ENCODE data around the gene OLFML2A.

The OLFML2A gene

DNA sequence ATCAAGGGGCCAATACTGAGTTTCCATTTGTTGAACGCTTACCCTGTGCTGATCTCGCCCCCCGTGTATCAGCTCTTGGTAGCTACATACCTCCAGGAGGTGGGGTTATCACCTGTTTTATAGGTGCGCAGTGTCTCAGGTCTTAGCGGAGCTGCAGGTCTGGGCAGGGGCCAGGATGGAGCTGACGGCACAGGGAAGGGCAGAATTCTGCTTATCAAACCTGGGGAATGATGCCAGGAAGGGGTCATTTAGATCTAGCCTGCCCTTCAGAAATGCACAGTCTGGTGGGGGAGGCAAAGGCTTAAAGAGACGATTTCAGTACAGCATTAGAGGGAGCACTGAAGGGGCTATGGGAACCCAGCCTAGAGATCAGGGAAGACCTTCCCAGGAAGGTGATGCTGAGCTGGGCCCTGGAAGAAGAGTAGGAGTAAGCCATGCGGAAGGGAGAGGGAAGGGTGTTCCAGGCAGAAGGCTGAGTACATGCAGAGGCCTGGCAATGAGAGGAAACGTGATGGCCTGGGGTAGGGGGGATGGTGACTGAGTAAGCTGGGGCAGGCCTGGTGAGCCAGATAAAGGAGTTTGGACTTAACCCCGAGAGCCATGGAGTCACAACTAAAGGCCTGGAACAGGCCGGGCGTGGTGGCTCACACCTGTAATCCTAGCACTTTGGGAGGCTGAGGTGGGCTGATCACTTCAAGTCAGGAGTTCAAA, 31.5 kb downstream of the OLFML2A start:
- no peaks in the 10 kb centered on the region for H3F3A ChIP-seq (ENCODE audit: insufficient read depth)
- H3K9me2 ChIP-seq (replicated peaks; ENCODE audit: insufficient read depth, low read length), result no peaks in the 10 kb centered on the region
- no peak overlapping the region for H3K27ac ChIP-seq (ENCODE audit: low read depth, low read length)
- TF ChIP-seq, protein P1, sequence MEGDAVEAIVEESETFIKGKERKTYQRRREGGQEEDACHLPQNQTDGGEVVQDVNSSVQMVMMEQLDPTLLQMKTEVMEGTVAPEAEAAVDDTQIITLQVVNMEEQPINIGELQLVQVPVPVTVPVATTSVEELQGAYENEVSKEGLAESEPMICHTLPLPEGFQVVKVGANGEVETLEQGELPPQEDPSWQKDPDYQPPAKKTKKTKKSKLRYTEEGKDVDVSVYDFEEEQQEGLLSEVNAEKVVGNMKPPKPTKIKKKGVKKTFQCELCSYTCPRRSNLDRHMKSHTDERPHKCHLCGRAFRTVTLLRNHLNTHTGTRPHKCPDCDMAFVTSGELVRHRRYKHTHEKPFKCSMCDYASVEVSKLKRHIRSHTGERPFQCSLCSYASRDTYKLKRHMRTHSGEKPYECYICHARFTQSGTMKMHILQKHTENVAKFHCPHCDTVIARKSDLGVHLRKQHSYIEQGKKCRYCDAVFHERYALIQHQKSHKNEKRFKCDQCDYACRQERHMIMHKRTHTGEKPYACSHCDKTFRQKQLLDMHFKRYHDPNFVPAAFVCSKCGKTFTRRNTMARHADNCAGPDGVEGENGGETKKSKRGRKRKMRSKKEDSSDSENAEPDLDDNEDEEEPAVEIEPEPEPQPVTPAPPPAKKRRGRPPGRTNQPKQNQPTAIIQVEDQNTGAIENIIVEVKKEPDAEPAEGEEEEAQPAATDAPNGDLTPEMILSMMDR (IDR thresholded peaks at IDR 0.05; ENCODE audit: insufficient read depth, low read length, poor library complexity, severe bottlenecking), result no peak
- no peak for TF ChIP-seq EZH2phosphoT487 (conservative IDR thresholded peaks at IDR 0.05; ENCODE audit: low read length)
- H3K36me3 ChIP-seq (ENCODE audit: low read length), result no peaks in the 10 kb centered on the region
- H3K9ac ChIP-seq (ENCODE audit: low read length), result no peak overlapping the region
- no peaks in the 10 kb centered on the region for H4K20me1 ChIP-seq (ENCODE audit: low read depth, low read length)
- H3K79me2 ChIP-seq (ENCODE audit: insufficient read depth, low read length), result no peaks in the 10 kb centered on the region
- no peaks in the 10 kb centered on the region for H3K27me3 ChIP-seq (ENCODE audit: low read length)
- H3K4me2 ChIP-seq (ENCODE audit: low read depth, low read length, poor library complexity, severe bottlenecking), result no peak overlapping the region
- H3K4me3 ChIP-seq (ENCODE audit: insufficient read depth, low read length, poor library complexity, severe bottlenecking), result no peak overlapping the region
- H3K9me3 ChIP-seq (ENCODE audit: insufficient read depth, low read length), result no peaks in the 10 kb centered on the region
- no peak overlapping the region for H2AFZ ChIP-seq (ENCODE audit: low read depth, low read length, severe bottlenecking)

DNA sequence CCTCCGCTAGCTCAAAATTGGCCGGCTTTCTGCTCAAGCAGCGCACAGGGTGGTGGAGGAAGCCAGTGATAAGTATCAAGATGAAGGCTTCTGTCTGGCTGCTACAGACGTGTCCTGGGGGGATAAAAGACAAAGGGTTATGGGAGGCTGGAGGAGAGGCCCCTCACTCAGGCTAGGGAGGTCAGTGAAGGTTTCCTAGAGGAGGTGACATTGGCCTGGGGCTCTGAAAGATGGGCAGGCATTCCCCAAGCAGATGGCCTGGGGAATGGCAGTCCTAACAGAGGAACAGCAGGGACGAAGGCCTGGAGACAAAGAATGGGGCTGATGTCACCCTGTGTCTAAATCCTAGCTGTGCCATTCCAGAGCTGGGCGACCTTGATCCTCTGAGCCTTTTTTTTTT, 32.3 kb downstream of the OLFML2A start:
- Histone ChIP-seq H3K4me3 (ENCODE audit: insufficient read depth, low read length, poor library complexity, severe bottlenecking) (no peak overlapping the region), H3F3A (ENCODE audit: insufficient read depth) (no peaks in the 10 kb centered on the region), H3K9me2 (replicated peaks; ENCODE audit: insufficient read depth, low read length) (no peaks in the 10 kb centered on the region), H3K4me2 (ENCODE audit: low read depth, low read length, poor library complexity, severe bottlenecking) (no peak overlapping the region), H4K20me1 (ENCODE audit: low read depth, low read length) (no peaks in the 10 kb centered on the region), H3K36me3 (ENCODE audit: low read length) (no peaks in the 10 kb centered on the region), H3K27me3 (ENCODE audit: low read length) (no peaks in the 10 kb centered on the region), H3K9me3 (ENCODE audit: insufficient read depth, low read length) (no peaks in the 10 kb centered on the region), H2AFZ (ENCODE audit: low read depth, low read length, severe bottlenecking) (no peak overlapping the region), H3K79me2 (ENCODE audit: insufficient read depth, low read length) (no peaks in the 10 kb centered on the region), H3K27ac (ENCODE audit: low read depth, low read length) (no peak overlapping the region), H3K9ac (ENCODE audit: low read length) (no peak overlapping the region)
- TF ChIP-seq, protein P1 (IDR thresholded peaks at IDR 0.05; ENCODE audit: insufficient read depth, low read length, poor library complexity, severe bottlenecking), result no peak
- no peak for TF ChIP-seq EZH2phosphoT487 (conservative IDR thresholded peaks at IDR 0.05; ENCODE audit: low read length)

DNA sequence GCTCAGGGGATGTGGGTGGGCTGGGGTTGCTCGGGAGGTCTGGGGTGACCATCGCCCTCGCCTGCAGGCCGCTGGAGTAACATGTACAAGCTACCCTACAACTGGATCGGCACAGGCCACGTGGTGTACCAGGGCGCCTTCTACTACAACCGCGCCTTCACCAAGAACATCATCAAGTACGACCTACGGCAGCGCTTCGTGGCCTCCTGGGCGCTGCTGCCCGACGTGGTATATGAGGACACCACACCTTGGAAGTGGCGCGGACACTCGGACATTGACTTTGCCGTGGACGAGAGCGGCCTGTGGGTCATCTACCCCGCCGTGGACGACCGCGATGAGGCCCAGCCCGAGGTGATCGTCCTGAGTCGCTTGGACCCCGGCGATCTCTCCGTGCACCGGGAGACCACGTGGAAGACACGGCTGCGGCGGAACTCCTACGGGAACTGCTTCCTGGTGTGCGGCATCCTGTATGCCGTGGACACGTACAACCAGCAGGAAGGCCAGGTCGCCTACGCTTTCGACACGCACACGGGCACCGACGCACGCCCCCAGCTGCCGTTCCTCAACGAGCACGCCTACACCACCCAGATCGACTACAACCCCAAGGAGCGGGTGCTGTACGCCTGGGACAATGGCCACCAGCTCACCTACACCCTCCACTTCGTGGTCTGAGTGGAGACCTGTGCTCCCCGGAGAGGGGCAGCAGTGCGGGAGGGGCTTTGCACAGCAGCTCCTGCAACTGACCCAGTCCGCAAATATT, 33.0 kb downstream of the OLFML2A start:
- no peak overlapping the region for H2AFZ ChIP-seq (ENCODE audit: low read depth, low read length, severe bottlenecking)
- H3K27me3 ChIP-seq (ENCODE audit: low read length), result no peaks in the 10 kb centered on the region
- H3K4me2 ChIP-seq (ENCODE audit: low read depth, low read length, poor library complexity, severe bottlenecking), result no peak overlapping the region
- H3K9ac ChIP-seq (ENCODE audit: low read length), result no peak overlapping the region
- no peaks in the 10 kb centered on the region for H3K36me3 ChIP-seq (ENCODE audit: low read length)
- no peak overlapping the region for H3K27ac ChIP-seq (ENCODE audit: low read depth, low read length)
- no peaks in the 10 kb centered on the region for H3K9me3 ChIP-seq (ENCODE audit: insufficient read depth, low read length)
- H3F3A ChIP-seq (ENCODE audit: insufficient read depth), result no peaks in the 10 kb centered on the region
- H4K20me1 ChIP-seq (ENCODE audit: low read depth, low read length), result no peaks in the 10 kb centered on the region
- TF ChIP-seq, protein P1 (IDR thresholded peaks at IDR 0.05; ENCODE audit: insufficient read depth, low read length, poor library complexity, severe bottlenecking), result no peak
- no peak for TF ChIP-seq EZH2phosphoT487 (conservative IDR thresholded peaks at IDR 0.05; ENCODE audit: low read length)
- no peaks in the 10 kb centered on the region for H3K9me2 ChIP-seq (replicated peaks; ENCODE audit: insufficient read depth, low read length)
- no peak overlapping the region for H3K4me3 ChIP-seq (ENCODE audit: insufficient read depth, low read length, poor library complexity, severe bottlenecking)
- no peaks in the 10 kb centered on the region for H3K79me2 ChIP-seq (ENCODE audit: insufficient read depth, low read length)
